IMR-90 (cell line): ENCODE data around the gene TGOLN2. TPM values are rescaled to one million over a fixed set of nuclear protein-coding genes. Genes with fewer than 3 reads are reported as not detected.

Source experiments
- ATAC-seq: fragments of 200-7000 bp; cut with Tn5 transposase; 2 replicates; pipeline ENCODE4 v1.9.1; 2020; ENCODE audit warnings: low read depth, mild to moderate bottlenecking, moderate library complexity
- BruUV-seq: library from RNA; stranded (reverse); fragments of 400-500 nt; replicated peaks from 2 replicates; lab custom pipeline; 2021; lab: Mats Ljungman, UMichigan
- CTCF ChIA-PET: fragments of 300-600 bp; formaldehyde crosslinking; extraction: SDS; loops from one replicate; lab custom pipeline; 2021; ENCODE audit warnings: antibody characterized with exemption; lab: Yijun Ruan, JAX
- POLR2A ChIA-PET: fragments of 300-600 bp; sonication (Branson Sonifier 250); formaldehyde crosslinking; loops from one replicate; lab custom pipeline; 2022; ENCODE audit warnings: antibody characterized with exemption; ENCODE audit not compliant: unreplicated experiment; lab: Charles Lee
- DNase-seq: peaks from one replicate; pipeline ENCODE4 v3.0.0; 2013
- H2AFZ ChIP-seq: replicated peaks from 2 replicates; pipeline ENCODE3; 2013; ENCODE audit warnings: low read length, mild to moderate bottlenecking; ENCODE audit not compliant: poor library complexity
- H2AK5ac ChIP-seq: 2 replicates; pipeline ENCODE4 v1.6.1; 2013; ENCODE audit warnings: low read depth, low read length, inconsistent platforms
- H2AK9ac ChIP-seq: replicated peaks from 2 replicates; pipeline ENCODE3; 2013; ENCODE audit warnings: mild to moderate bottlenecking, low read depth, low read length, moderate library complexity; ENCODE audit not compliant: poor library complexity
- H2BK120ac ChIP-seq: 2 replicates; pipeline ENCODE4 v1.6.1; 2013; ENCODE audit warnings: low read depth, low read length, inconsistent platforms
- H2BK15ac ChIP-seq: 3 replicates; pipeline ENCODE4 v1.6.1; 2013; ENCODE audit warnings: low read depth, low read length, inconsistent platforms
- H2BK20ac ChIP-seq: 2 replicates; pipeline ENCODE4 v1.6.1; 2013; ENCODE audit warnings: low read depth, mild to moderate bottlenecking, inconsistent platforms, low read length, moderate library complexity
- H2BK5ac ChIP-seq: 2 replicates; pipeline ENCODE4 v1.6.1; 2013; ENCODE audit warnings: mild to moderate bottlenecking, low read depth, low read length, inconsistent platforms; ENCODE audit not compliant: poor library complexity, severe bottlenecking
- H3K14ac ChIP-seq: replicated peaks from 2 replicates; pipeline ENCODE4 v1.6.1; 2013; ENCODE audit warnings: low read depth, low read length, inconsistent platforms
- H3K18ac ChIP-seq: 2 replicates; pipeline ENCODE4 v1.6.1; 2013; ENCODE audit warnings: low read depth, low read length, control low read depth
- H3K23ac ChIP-seq: 2 replicates; pipeline ENCODE4 v1.6.1; 2013; ENCODE audit warnings: low read depth, low read length, inconsistent platforms
- H3K27ac ChIP-seq: 2 replicates; pipeline ENCODE4 v1.5.1; 2013; ENCODE audit warnings: mild to moderate bottlenecking, control low read depth, low read length; ENCODE audit not compliant: insufficient read depth
- H3K27me3 ChIP-seq: 2 replicates; pipeline ENCODE4 v1.6.1; 2013; ENCODE audit warnings: low read length; ENCODE audit not compliant: control insufficient read depth, insufficient read depth
- H3K36me3 ChIP-seq: 2 replicates; pipeline ENCODE4 v1.6.1; 2013; ENCODE audit warnings: low read length, mixed read lengths; ENCODE audit not compliant: control insufficient read depth, insufficient read depth
- H3K4ac ChIP-seq: 2 replicates; pipeline ENCODE4 v1.6.1; 2013; ENCODE audit warnings: low read depth, low read length, inconsistent platforms
- H3K4me1 ChIP-seq: 2 replicates; pipeline ENCODE4 v1.6.1; 2013; ENCODE audit warnings: low read length, mixed read lengths; ENCODE audit not compliant: control insufficient read depth, insufficient read depth
- H3K4me2 ChIP-seq: 2 replicates; pipeline ENCODE4 v1.6.1; 2013; ENCODE audit warnings: low read depth, mild to moderate bottlenecking, control low read depth, low read length, moderate library complexity
- H3K4me3 ChIP-seq: 2 replicates; pipeline ENCODE4 v1.5.1; 2013; ENCODE audit warnings: low read depth, mild to moderate bottlenecking, control low read depth, low read length, moderate library complexity; ENCODE audit not compliant: insufficient read depth
- H3K56ac ChIP-seq: 2 replicates; pipeline ENCODE4 v1.6.1; 2013; ENCODE audit warnings: low read length, inconsistent platforms; ENCODE audit not compliant: insufficient read depth; ENCODE audit errors: extremely low read depth
- H3K79me1 ChIP-seq, 2 experiments: 2 replicates each; pipeline ENCODE4 v1.6.1; 2013; ENCODE audit warnings: low read length in 2 of 2, inconsistent platforms in 1 of 2, low read depth in 1 of 2
- H3K9ac ChIP-seq: 2 replicates; pipeline ENCODE4 v1.6.1; 2013; ENCODE audit warnings: low read depth, low read length, control low read depth
- H3K9me1 ChIP-seq: 2 replicates; pipeline ENCODE4 v1.6.1; 2013; ENCODE audit warnings: low read length, inconsistent platforms; ENCODE audit not compliant: insufficient read depth
- H3K9me3 ChIP-seq: 2 replicates; pipeline ENCODE4 v1.6.1; 2013; ENCODE audit warnings: low read length; ENCODE audit not compliant: control insufficient read depth, insufficient read depth
- H4K20me1 ChIP-seq: 2 replicates; pipeline ENCODE4 v1.6.1; 2013; ENCODE audit warnings: low read length, inconsistent platforms; ENCODE audit not compliant: insufficient read depth
- H4K5ac ChIP-seq: 2 replicates; pipeline ENCODE4 v1.6.1; 2013; ENCODE audit warnings: mild to moderate bottlenecking, low read depth, low read length, control low read depth
- H4K8ac ChIP-seq, 2 experiments: 2 replicates each; pipeline ENCODE4 v1.6.1; 2013; ENCODE audit warnings: low read depth in 2 of 2, low read length in 2 of 2, control low read depth in 1 of 2, inconsistent platforms in 1 of 2
- H4K91ac ChIP-seq: 2 replicates; pipeline ENCODE4 v1.6.1; 2013; ENCODE audit warnings: low read depth, low read length, inconsistent platforms; ENCODE audit not compliant: insufficient read depth
- BHLHE40 ChIP-seq: fragments of 150-350 bp; IDR thresholded peaks from 2 replicates; pipeline ENCODE4 v1.6.1; 2016; ENCODE audit warnings: mild to moderate bottlenecking, low read depth, low read length
- CEBPB ChIP-seq: IDR thresholded peaks from 2 replicates; pipeline ENCODE4 v1.6.1; 2012; ENCODE audit warnings: low read depth, low read length, improper control_type of control experiment
- CHD1 ChIP-seq: IDR thresholded peaks from 2 replicates; pipeline ENCODE4 v1.6.1; 2012; ENCODE audit warnings: low read depth, low read length, improper control_type of control experiment
- FOS ChIP-seq: fragments of 150-350 bp; IDR thresholded peaks from 2 replicates; pipeline ENCODE4 v1.6.1; 2016; ENCODE audit warnings: low read depth, low read length
- MAFK ChIP-seq: IDR thresholded peaks from 2 replicates; pipeline ENCODE4 v1.6.1; 2012; ENCODE audit warnings: low read depth, low read length, improper control_type of control experiment
- MXI1 ChIP-seq: IDR thresholded peaks from 2 replicates; pipeline ENCODE4 v1.6.1; 2012; ENCODE audit warnings: low read depth, mild to moderate bottlenecking, low read length, moderate library complexity, borderline replicate concordance
- RCOR1 ChIP-seq: IDR thresholded peaks from 2 replicates; pipeline ENCODE4 v1.6.1; 2012; ENCODE audit warnings: mild to moderate bottlenecking, low read length, improper control_type of control experiment; ENCODE audit not compliant: insufficient replicate concordance
- USF2 ChIP-seq: fragments of 150-350 bp; IDR thresholded peaks from 2 replicates; pipeline ENCODE4 v1.6.1; 2017; ENCODE audit warnings: mild to moderate bottlenecking, antibody characterized with exemption, low read length, low read depth
- WGBS, 2 experiments: methylation state at CpG; one replicate each; pipeline versions ENCODE4 v1.1.5 to v1.1.7; 2013; ENCODE audit warnings: missing lambda C conversion rate in 2 of 2; ENCODE audit not compliant: insufficient read length in 1 of 2; ENCODE audit errors: extremely low coverage in 2 of 2; 5-methylcytosine and 5-hydroxymethylcytosine counted together
- dilution Hi-C: fragments of 300-500 bp; cut with HindIII; formaldehyde crosslinking; loops from one replicate; pipeline ENCODE4 v1.14.3; 2018; ENCODE audit warnings: low sequenced_read_pairs; ENCODE audit not compliant: unreplicated experiment
- in situ Hi-C: fragments of 300-500 bp; cut with MboI; formaldehyde crosslinking; loops from 3 replicates; pipeline ENCODE4 v1.14.3; 2019; ENCODE audit warnings: low sequenced_read_pairs, inconsistent platforms, mixed read lengths
- intact Hi-C: fragments of 100-400 bp; cut with micrococcal nuclease; formaldehyde crosslinking; loops from 2 replicates; pipeline ENCODE4 v1.10.0; 2022
- polyA plus RNA-seq, 3 experiments: library from polyadenylated mRNA; depleted of rRNA; stranded (reverse); fragments of >200 nt; gene quantifications; 2 replicates each; pipeline ENCODE4 v1.2.3, GENCODE V29; 2012; ENCODE audit warnings: low replicate concordance in 1 of 3
- total RNA-seq: library from RNA; depleted of rRNA; stranded (reverse); fragments of >200 nt; gene quantifications from 2 replicates; pipeline ENCODE4 v1.2.3, GENCODE V29; 2012

Gene TGOLN2
- total and polyA plus RNA-seq, 2 of the 4 experiments (the other 2 are of a cell fraction): 57.7 to 92.3 TPM

DNA sequence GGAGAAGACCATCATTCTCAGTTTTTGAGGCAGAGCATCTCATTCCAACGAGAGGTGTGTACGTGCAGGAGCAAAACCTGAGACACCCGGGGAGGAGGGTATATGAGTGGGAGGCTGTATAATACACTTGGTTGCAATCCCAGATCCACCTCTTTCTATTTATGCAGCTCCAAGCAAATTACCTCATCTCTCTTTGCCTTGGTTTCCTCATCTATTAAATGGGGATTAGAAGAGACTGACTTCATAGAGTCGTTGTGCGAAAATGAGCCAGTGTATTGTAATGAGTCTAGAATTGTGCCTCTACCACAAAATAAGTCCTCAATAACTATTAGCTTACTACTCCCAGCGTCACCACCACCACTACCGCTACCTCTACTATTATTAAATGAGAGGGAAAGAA is 40.1 kb downstream of the TGOLN2 start:
- Histone ChIP-seq H3K4me2 (no peak overlapping the region), H3K14ac (no peak overlapping the region), H2AK9ac (no peak overlapping the region), H3K79me1 (peaks cover 4 to 30% of the 10 kb centered on the region in 2 experiments; a peak in 2 of 4 replicates), H2BK5ac (no peak overlapping the region), H3K4me1 (peaks cover 4% of the 10 kb centered on the region; the same call in 1 of the 2 replicates), H3K27me3 (no peaks in the 10 kb centered on the region), H3K9me3 (no peaks in the 10 kb centered on the region), H3K9me1 (peaks cover 3% of the 10 kb centered on the region; the same call in 1 of the 2 replicates), H4K20me1 (no peaks in the 10 kb centered on the region), H3K4ac (no peak overlapping the region), H3K56ac (no peak overlapping the region), H4K5ac (no peak overlapping the region), H3K9ac (no peak overlapping the region), H2AFZ (no peak overlapping the region), H3K18ac (no peak overlapping the region), H2AK5ac (no peak overlapping the region), H3K27ac (no peak overlapping the region), H3K36me3 (peaks cover 14% of the 10 kb centered on the region; the same call in 1 of the 2 replicates), H3K4me3 (no peak overlapping the region), H2BK120ac (no peak overlapping the region), H2BK15ac (0 out of 3 replicates have a peak overlapping the region, but pooled peaks have one; percentile 11), H2BK20ac (no peak overlapping the region), H4K91ac (no peak overlapping the region), H3K23ac (no peak overlapping the region), H4K8ac (no peak overlapping the region; a peak in 1 of 4 replicates)
- in situ Hi-C loops (loop anchor here (5.0 to 25.0 kb wide), 3 partner anchors 155 to 800 kb away; partner anchors contain the start of gene TCF7L1), dilution Hi-C loops (no loop called here), intact Hi-C loops (no loop called here)
- TF ChIP-seq BHLHE40 (no peak), USF2 (no peak), RCOR1 (no peak), MAFK (no peak), MXI1 (no peak), CHD1 (no peak), CEBPB (no peak), FOS (no peak)
- ATAC-seq (no peak), DNase-seq (no peak)
- WGBS, 2 experiments: no CpG with 5 or more reads among the region's 7 CpGs
- no TSS peak for BruUV-seq
- POLR2A ChIA-PET: no interaction called here
- CTCF ChIA-PET: interaction anchor here (0.9 to 2.0 kb wide), 3 partner anchors 11 to 221 kb away, joined by 4 to 7 read pairs (median 5); no protein-coding TSS in a partner anchor
